ENCODE data around the gene ANKK1. TPM values are rescaled to one million over a fixed set of nuclear protein-coding genes. Genes with fewer than 3 reads are reported as not detected.

ANKK1 gene
- total RNA-seq, 1 donor from 2014 or later: 1.4 TPM

Other genes starting within 250 kb of the ANKK1 start
- 59.3 TPM for gene TTC12, start 73.2 kb upstream of the ANKK1 start, total RNA-seq
- gene DRD2, start 87.6 kb downstream of the ANKK1 start, total RNA-seq: 0.44 TPM